SK-N-MC (cell line): ENCODE data around the gene PTOV1.

Source experiments
- DNase-seq: peaks from one replicate; pipeline ENCODE4 v3.0.0-alpha.2; 2011; ENCODE audit warnings: low read depth, low spot score
- H3K27ac ChIP-seq: fragments of 200-600 bp; sonication (generic); 2 replicates; pipeline ENCODE4 v1.5.1; 2016; ENCODE audit warnings: mixed run types
- H3K36me3 ChIP-seq: fragments of 200-600 bp; sonication (generic); 2 replicates; pipeline ENCODE4 v1.6.1; 2017; ENCODE audit warnings: antibody characterized with exemption, low read length, mixed read lengths; ENCODE audit not compliant: insufficient read depth
- H3K4me3 ChIP-seq: fragments of 200-600 bp; sonication (generic); 2 replicates; pipeline ENCODE4 v1.5.1; 2016
- H3K9ac ChIP-seq: fragments of 200-600 bp; sonication (generic); 2 replicates; pipeline ENCODE4 v1.8.0; 2017; ENCODE audit warnings: mixed run types, mixed read lengths; ENCODE audit not compliant: insufficient read length
- H3K9me3 ChIP-seq: fragments of 200-600 bp; sonication (generic); 2 replicates; pipeline ENCODE4 v1.6.1; 2017; ENCODE audit warnings: low read depth, mild to moderate bottlenecking, antibody characterized with exemption, low read length, moderate library complexity, mixed read lengths
- EZH2 ChIP-seq: fragments of 200-600 bp; sonication (generic); IDR thresholded peaks from one replicate; pipeline ENCODE4 v1.6.1; 2017; ENCODE audit warnings: antibody characterized with exemption
- FOXP2 ChIP-seq: optimal IDR thresholded peaks from 2 replicates; pipeline ENCODE3; 2011; ENCODE audit warnings: mild to moderate bottlenecking, moderate library complexity; ENCODE audit not compliant: insufficient read depth; ENCODE audit errors: extremely low read length, control extremely low read depth
- POLR2AphosphoS5 ChIP-seq: IDR thresholded peaks from 2 replicates; pipeline ENCODE4 v1.6.1; 2012; ENCODE audit warnings: mild to moderate bottlenecking, low read depth, low read length, borderline replicate concordance

The PTOV1 gene

GRCh38 chr19:49908480-49909420, 57.8 kb downstream of the PTOV1 start:
- Histone ChIP-seq H3K9me3 (no peaks in the 10 kb centered on the region), H3K36me3 (peaks cover 50% of the 10 kb centered on the region), H3K27ac (no peak overlapping the region), H3K4me3 (no peak overlapping the region), H3K9ac (no peak overlapping the region)
- DNase-seq, result no peak
- TF ChIP-seq EZH2 (no peak), FOXP2 (no peak), POLR2AphosphoS5 (no peak; the same call in 1 of the 2 replicates)

GRCh38 chr19:49910179-49910578, 59.2 kb downstream of the PTOV1 start:
- H3K4me3 ChIP-seq, result no peak overlapping the region
- H3K9ac ChIP-seq, result no peak overlapping the region
- no peak for TF ChIP-seq EZH2
- TF ChIP-seq POLR2AphosphoS5, result no peak
- no peak for TF ChIP-seq FOXP2
- no peak overlapping the region for H3K27ac ChIP-seq
- no peak for DNase-seq
- peaks cover 62% of the 10 kb centered on the region for H3K36me3 ChIP-seq
- no peaks in the 10 kb centered on the region for H3K9me3 ChIP-seq
